SJCRH30 (cell line): Measurements from ENCODE around the gene SCIN. TPM values are rescaled to one million over a fixed set of nuclear protein-coding genes. Genes with fewer than 3 reads are reported as not detected.
A peak's percentile ranks its signal among the peaks of the same experiment; 100 is the strongest.
"Not testable (repeated sequence)": the region's sequence is repeated elsewhere in the genome, so short reads cannot be mapped to it uniquely, and the experiment has no call there.

Source experiments
- DNase-seq, 2 experiments: peaks; one replicate each; pipeline ENCODE4 v3.0.0-alpha.2; 2015 to 2020
- H3K27ac ChIP-seq: fragments of 250-450 bp; sonication (Bioruptor Pico); 2 replicates; pipeline ENCODE4 v1.5.1; 2020; ENCODE audit warnings: mild to moderate bottlenecking, moderate library complexity
- H3K27me3 ChIP-seq: fragments of 250-450 bp; sonication (Bioruptor Pico); 2 replicates; pipeline ENCODE4 v1.5.1; 2020; ENCODE audit warnings: mild to moderate bottlenecking, moderate library complexity
- H3K36me3 ChIP-seq: fragments of 250-450 bp; sonication (Bioruptor Pico); 2 replicates; pipeline ENCODE4 v1.5.1; 2020; ENCODE audit warnings: mild to moderate bottlenecking, moderate library complexity
- H3K4me1 ChIP-seq: fragments of 250-450 bp; sonication (Bioruptor Pico); 2 replicates; pipeline ENCODE4 v1.5.1; 2020; ENCODE audit warnings: mild to moderate bottlenecking, moderate library complexity
- H3K4me3 ChIP-seq: fragments of 250-450 bp; sonication (Bioruptor Pico); 2 replicates; pipeline ENCODE4 v1.5.1; 2020; ENCODE audit warnings: mild to moderate bottlenecking, moderate library complexity
- H3K9me3 ChIP-seq: fragments of 250-450 bp; sonication (Bioruptor Pico); replicated peaks from 2 replicates; pipeline ENCODE4 v1.5.1; 2020; ENCODE audit warnings: mild to moderate bottlenecking, moderate library complexity
- total RNA-seq: library from RNA; depleted of rRNA; stranded (reverse); fragments of >200 nt; shearing (Covaris generic); gene quantifications from 2 replicates; pipeline ENCODE4 v1.2.3, GENCODE V29; 2014; rRNA removed

The SCIN gene
- total RNA-seq, result not detected in 2 replicates

- no peaks in the 10 kb centered on the region for H3K9me3 ChIP-seq
Measured at GRCh38 chr7:12570534-12571461, at the start of gene SCIN. Gene SCIN, plus strand, starts transcription at chr7:12570720. Its CDS starts 67 bp downstream, at chr7:12570787.

GRCh38 chr7:12524794-12525386, 45.6 kb upstream of the SCIN start:
- DNase-seq, result peak in 1 of 2 experiments; percentile 62
- Histone ChIP-seq H3K4me1 (no peaks in the 10 kb centered on the region), H3K4me3 (no peak overlapping the region), H3K27ac (no peak overlapping the region), H3K9me3 (no peaks in the 10 kb centered on the region), H3K36me3 (no peaks in the 10 kb centered on the region; the same call in 1 of the 2 replicates), H3K27me3 (0 out of 2 replicates have a peak, but pooled peaks cover 2% of the 10 kb centered on the region)

More at GRCh38 chr7:12570534-12571461, at the start of gene SCIN:
- Histone ChIP-seq H3K27ac (no peak within 1 kb of the TSS), H3K4me1 (no peaks in the 10 kb centered on the region), H3K27me3 (peaks cover 10% of the 10 kb centered on the region; the same call in 1 of the 2 replicates), H3K4me3 (no peak within 1 kb of the TSS), H3K36me3 (no peaks in the 10 kb centered on the region)
- DNase-seq, result no peak

GRCh38 chr7:12526693-12527092, 43.8 kb upstream of the SCIN start:
- not testable (repeated sequence) for H3K27me3 ChIP-seq, H3K4me3 ChIP-seq, H3K4me1 ChIP-seq, H3K9me3 ChIP-seq, H3K36me3 ChIP-seq, DNase-seq, H3K27ac ChIP-seq

GRCh38 chr7:12527670-12528069, 42.9 kb upstream of the SCIN start:
- H3K36me3 ChIP-seq, H3K27me3 ChIP-seq, H3K9me3 ChIP-seq, H3K4me3 ChIP-seq, H3K4me1 ChIP-seq, H3K27ac ChIP-seq, DNase-seq: not testable (repeated sequence)

DNA sequence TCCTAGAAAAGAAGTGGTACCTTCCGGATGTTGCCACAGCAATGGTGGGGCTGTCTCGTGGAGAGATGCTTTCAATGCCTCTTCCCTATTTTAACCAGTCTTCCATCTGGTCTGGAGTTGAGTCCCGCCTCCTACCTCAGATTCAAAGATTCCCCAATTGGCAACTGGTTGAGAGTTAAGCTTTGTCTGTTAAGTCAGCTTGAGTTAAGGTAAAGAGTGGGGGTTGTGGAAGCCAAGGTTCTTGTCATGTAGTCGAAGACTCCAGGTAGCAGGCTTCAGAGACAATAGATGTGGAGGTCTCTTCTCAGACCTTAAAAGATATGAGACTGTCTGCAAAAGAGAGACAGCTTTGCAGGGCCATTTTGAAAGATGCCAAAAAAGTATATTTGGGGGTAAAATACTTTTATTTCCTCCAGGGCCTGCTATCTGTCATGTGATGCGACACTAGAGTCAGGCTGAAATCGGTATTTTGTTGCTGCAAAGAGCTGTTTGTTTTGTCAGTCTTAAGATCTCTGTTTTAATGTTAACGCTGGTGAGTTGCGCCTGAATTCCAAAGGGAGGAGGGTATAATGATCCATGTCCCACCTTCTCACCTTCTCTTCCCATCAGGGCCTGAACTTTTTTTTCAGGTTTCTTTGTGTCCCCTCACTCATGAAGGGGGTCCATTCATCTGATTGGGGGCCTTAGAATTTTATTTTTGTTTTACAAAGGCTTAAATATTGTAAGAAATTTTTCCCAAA, 40.4 kb upstream of the SCIN start:
- DNase-seq, result no peak
- Histone ChIP-seq H3K36me3 (no peaks in the 10 kb centered on the region), H3K27me3 (0 out of 2 replicates have a peak, but pooled peaks cover 2% of the 10 kb centered on the region), H3K4me1 (no peaks in the 10 kb centered on the region), H3K9me3 (no peaks in the 10 kb centered on the region), H3K27ac (no peak overlapping the region), H3K4me3 (no peak overlapping the region)

- Histone ChIP-seq H3K27ac (no peak overlapping the region), H3K4me3 (no peak overlapping the region), H3K9me3 (no peaks in the 10 kb centered on the region), H3K4me1 (no peaks in the 10 kb centered on the region), H3K27me3 (0 out of 2 replicates have a peak, but pooled peaks cover 2% of the 10 kb centered on the region), H3K36me3 (no peaks in the 10 kb centered on the region)
- no peak for DNase-seq
Measured at GRCh38 chr7:12531784-12532183, 38.7 kb upstream of the SCIN start.

GRCh38 chr7:12534046-12534445, 36.5 kb upstream of the SCIN start:
- H3K27me3 ChIP-seq, result 0 out of 2 replicates have a peak, but pooled peaks cover under 1% of the 10 kb centered on the region
- H3K4me3 ChIP-seq, result no peak overlapping the region
- no peaks in the 10 kb centered on the region for H3K36me3 ChIP-seq
- no peak overlapping the region for H3K27ac ChIP-seq
- no peaks in the 10 kb centered on the region for H3K9me3 ChIP-seq
- no peaks in the 10 kb centered on the region for H3K4me1 ChIP-seq
- no peak for DNase-seq

DNA sequence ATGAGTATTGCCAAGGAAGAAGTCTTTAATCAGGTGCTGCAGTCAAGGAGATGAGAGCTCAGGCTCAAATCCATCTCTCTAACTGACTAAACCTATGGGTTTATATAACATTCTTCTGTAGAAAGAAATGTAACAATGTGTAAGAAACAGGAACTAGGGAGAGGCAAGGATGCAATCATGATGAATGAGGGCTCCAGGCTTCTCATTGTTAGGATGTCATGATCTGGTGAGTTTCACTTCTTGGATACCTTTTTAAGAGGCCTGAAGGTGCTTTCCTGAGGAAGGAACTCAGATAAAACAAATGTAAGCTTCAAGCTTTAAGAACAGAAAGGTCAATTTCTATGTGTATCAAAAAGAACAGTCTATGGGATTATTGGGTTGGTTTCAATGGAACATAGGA, 30.8 kb upstream of the SCIN start:
- no peak overlapping the region for H3K4me3 ChIP-seq
- no peaks in the 10 kb centered on the region for H3K9me3 ChIP-seq
- no peak for DNase-seq
- H3K27me3 ChIP-seq, result no peaks in the 10 kb centered on the region
- H3K36me3 ChIP-seq, result no peaks in the 10 kb centered on the region
- H3K4me1 ChIP-seq, result peaks cover 4% of the 10 kb centered on the region; the same call in 1 of the 2 replicates
- no peak overlapping the region for H3K27ac ChIP-seq

DNA sequence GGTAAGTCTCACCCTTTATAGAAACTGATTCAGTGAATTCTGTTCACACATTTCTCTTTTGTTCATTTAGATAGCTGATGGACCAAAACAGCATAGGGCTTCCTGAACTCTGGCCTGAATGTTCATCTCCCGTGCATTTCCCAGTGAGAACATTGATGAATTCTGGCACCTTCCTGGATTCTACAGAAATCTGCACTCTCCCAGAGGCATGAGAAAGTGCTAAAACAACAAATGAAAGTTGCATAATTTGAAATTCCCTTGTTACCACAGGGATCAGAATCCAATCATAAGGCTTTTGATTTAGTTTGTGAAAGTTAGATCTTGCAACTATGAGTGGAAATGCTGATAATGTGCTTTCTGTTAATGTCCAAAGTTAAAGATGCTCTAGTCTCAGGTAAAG, 29.7 kb upstream of the SCIN start:
- no peak for DNase-seq
- H3K9me3 ChIP-seq, result no peaks in the 10 kb centered on the region
- no peaks in the 10 kb centered on the region for H3K27me3 ChIP-seq
- no peaks in the 10 kb centered on the region for H3K36me3 ChIP-seq
- H3K4me3 ChIP-seq, result no peak overlapping the region
- H3K27ac ChIP-seq, result no peak overlapping the region
- H3K4me1 ChIP-seq, result peaks cover 4% of the 10 kb centered on the region; the same call in 1 of the 2 replicates

GRCh38 chr7:12543586-12543985, 26.9 kb upstream of the SCIN start:
- no peak overlapping the region for H3K27ac ChIP-seq
- H3K4me1 ChIP-seq, result peaks cover 4% of the 10 kb centered on the region; the same call in 1 of the 2 replicates
- no peaks in the 10 kb centered on the region for H3K36me3 ChIP-seq
- H3K27me3 ChIP-seq, result no peaks in the 10 kb centered on the region
- no peaks in the 10 kb centered on the region for H3K9me3 ChIP-seq
- no peak for DNase-seq
- no peak overlapping the region for H3K4me3 ChIP-seq

GRCh38 chr7:12549106-12549505, 21.4 kb upstream of the SCIN start:
- Histone ChIP-seq H3K36me3 (no peaks in the 10 kb centered on the region), H3K4me1 (peaks cover 4% of the 10 kb centered on the region; the same call in 1 of the 2 replicates), H3K4me3 (no peak overlapping the region), H3K27me3 (no peaks in the 10 kb centered on the region), H3K9me3 (no peaks in the 10 kb centered on the region), H3K27ac (no peak overlapping the region)
- DNase-seq, result no peak

DNA sequence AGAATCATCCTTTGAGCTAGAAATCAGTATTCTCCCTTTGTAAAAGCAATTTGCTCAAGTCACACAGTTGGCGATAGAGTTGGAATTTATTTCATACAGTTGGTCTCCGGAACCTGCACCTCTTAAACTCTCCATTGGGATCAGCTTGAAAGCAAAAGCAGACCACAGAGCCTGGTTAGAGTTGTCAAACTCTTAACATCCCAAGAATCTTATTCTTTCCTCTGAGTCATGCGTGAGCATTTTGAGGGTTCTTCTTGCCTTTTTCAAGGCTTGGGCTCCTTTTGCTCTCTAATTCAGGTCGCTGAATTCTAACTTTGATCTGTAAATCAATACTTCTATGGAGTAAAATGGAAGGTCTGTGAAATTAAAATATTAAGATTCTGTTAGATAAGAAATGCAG, 19.6 kb upstream of the SCIN start:
- no peak overlapping the region for H3K27ac ChIP-seq
- no peaks in the 10 kb centered on the region for H3K36me3 ChIP-seq
- DNase-seq, result no peak
- H3K9me3 ChIP-seq, result no peaks in the 10 kb centered on the region
- no peak overlapping the region for H3K4me3 ChIP-seq
- H3K27me3 ChIP-seq, result no peaks in the 10 kb centered on the region
- no peaks in the 10 kb centered on the region for H3K4me1 ChIP-seq

DNA sequence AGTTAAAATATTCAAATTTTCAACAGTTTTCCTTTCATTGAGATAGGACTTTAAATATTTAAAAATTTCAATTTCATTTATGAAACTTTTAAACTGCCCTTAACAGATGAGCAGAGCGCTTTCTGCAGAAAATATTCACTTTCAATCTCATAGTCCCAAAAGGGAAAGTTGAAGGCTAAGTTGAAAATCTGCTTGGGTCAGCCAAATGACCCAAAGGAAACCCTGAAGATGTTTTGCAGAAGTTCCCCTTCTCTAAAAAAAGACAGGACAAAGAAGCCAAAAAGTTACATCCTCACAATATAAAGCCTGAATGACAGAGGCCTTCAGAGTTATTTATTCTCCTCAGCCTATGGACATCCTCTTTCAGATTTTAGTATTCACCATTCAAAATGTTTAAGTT, 17.6 kb upstream of the SCIN start:
- Histone ChIP-seq H3K27ac (no peak overlapping the region), H3K4me3 (no peak overlapping the region), H3K4me1 (no peaks in the 10 kb centered on the region), H3K9me3 (no peaks in the 10 kb centered on the region), H3K27me3 (no peaks in the 10 kb centered on the region), H3K36me3 (no peaks in the 10 kb centered on the region)
- DNase-seq, result no peak

GRCh38 chr7:12553416-12553815, 17.1 kb upstream of the SCIN start:
- no peak overlapping the region for H3K27ac ChIP-seq
- no peak overlapping the region for H3K4me3 ChIP-seq
- DNase-seq, result no peak
- no peaks in the 10 kb centered on the region for H3K27me3 ChIP-seq
- H3K9me3 ChIP-seq, result no peaks in the 10 kb centered on the region
- no peaks in the 10 kb centered on the region for H3K36me3 ChIP-seq
- H3K4me1 ChIP-seq, result no peaks in the 10 kb centered on the region

DNA sequence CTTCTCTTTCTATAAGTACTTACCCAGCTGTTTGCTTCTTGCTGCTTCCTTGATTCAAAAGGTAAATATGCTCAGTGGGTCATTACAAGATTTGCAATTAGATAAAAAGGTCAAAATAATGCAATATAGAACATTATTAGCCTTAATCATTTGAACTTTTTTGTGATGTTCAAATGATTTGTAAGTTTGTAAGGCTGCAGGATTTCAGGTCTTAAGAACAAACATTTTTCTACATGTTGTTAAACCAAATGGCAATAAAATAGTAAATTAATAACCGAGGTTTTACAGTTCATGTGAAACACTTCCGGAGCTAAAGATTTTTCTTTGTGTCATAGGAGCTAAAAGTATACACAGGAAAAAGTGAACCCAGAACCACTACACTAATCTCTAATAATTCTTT, 16.2 kb upstream of the SCIN start:
- no peaks in the 10 kb centered on the region for H3K4me1 ChIP-seq
- no peak for DNase-seq
- no peaks in the 10 kb centered on the region for H3K27me3 ChIP-seq
- H3K9me3 ChIP-seq, result no peaks in the 10 kb centered on the region
- H3K27ac ChIP-seq, result no peak overlapping the region
- H3K4me3 ChIP-seq, result no peak overlapping the region
- no peaks in the 10 kb centered on the region for H3K36me3 ChIP-seq
